Glomerular visceral epithelial cell (primary cell): ENCODE data around the gene IQGAP1.
A peak's percentile ranks its signal among the peaks of the same experiment; 100 is the strongest.

Source experiments
- DNase-seq: peaks from one replicate; pipeline ENCODE4 v3.0.0-alpha.2; 2016; ENCODE audit errors: extremely low spot score

The IQGAP1 gene

GRCh38 chr15:90441027-90441426 is 53.0 kb downstream of the IQGAP1 start:
- no peak for DNase-seq

- no peak for DNase-seq
Measured at GRCh38 chr15:90442423-90442822, 54.4 kb downstream of the IQGAP1 start.

GRCh38 chr15:90449206-90449735 is 61.2 kb downstream of the IQGAP1 start:
- peak; percentile 8 for DNase-seq

DNA sequence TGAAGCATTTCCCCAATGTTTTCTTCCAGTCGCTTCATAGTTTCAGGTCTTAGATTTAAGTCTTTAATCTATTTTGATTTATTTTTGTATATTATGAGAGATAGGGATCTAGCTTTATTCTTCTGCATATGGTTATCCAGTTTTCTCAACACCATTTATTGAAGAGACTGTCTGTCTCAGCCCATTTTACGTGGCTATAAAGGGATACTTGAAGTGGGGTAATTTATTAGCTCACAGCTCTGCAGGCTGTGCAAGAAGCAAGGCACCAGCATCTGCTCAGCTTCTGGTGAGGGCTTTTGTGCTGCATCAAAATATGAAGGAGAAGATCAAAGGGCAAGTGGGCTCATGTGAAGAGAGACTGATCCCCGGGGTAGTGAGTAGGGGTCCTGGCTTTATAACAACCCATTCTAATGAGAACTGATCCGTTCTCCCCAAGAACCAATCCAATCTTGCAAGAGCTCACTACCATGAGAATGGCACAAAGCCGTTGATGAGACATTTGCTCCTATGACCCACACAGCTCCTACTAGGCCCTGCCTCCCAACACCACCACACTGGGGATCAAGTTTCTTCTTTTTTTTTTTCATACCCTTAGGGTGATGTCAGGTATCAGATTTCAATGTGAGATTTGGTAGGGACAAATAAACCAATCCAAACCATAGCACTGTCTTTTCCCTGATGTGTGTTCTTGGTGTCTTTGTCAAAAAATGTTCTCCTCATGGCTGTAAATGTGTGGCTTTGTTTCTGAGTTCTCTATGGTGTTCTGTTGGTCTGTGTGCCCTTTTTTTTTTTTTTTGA is 63.2 kb downstream of the IQGAP1 start:
- peak; percentile 5 for DNase-seq

GRCh38 chr15:90456236-90456635 is 68.2 kb downstream of the IQGAP1 start:
- no peak for DNase-seq

GRCh38 chr15:90458061-90458460 is 70.0 kb downstream of the IQGAP1 start:
- no peak for DNase-seq

- no peak for DNase-seq
Measured at GRCh38 chr15:90459368-90459767, 71.3 kb downstream of the IQGAP1 start.

- no peak for DNase-seq
Measured at GRCh38 chr15:90460142-90460824, 72.2 kb downstream of the IQGAP1 start.

DNA sequence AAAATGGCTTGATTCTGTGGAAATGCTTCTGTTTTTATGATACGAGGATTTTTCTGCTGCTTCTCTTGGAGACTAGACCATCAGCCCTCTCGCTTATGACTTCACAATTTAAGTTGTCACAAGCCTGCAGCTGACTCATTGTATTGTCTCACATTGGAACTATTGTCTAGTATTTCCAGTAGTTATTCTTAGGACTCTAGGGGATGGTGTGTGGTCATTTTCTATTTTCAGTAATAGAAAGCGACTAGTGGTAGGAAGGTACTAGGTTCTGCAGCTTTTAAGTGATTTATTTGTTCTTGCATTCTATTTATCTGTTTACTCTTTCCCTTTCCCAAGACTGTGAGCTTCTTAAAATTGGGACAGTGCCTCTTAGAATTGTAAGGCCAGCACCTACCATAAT is 75.3 kb downstream of the IQGAP1 start:
- DNase-seq, result peak; percentile 44

GRCh38 chr15:90465140-90465929 is 77.3 kb downstream of the IQGAP1 start:
- DNase-seq, result no peak

- no peak for DNase-seq
Measured at GRCh38 chr15:90465930-90466567, 78.0 kb downstream of the IQGAP1 start.

GRCh38 chr15:90469723-90470122 is 81.7 kb downstream of the IQGAP1 start:
- no peak for DNase-seq

DNA sequence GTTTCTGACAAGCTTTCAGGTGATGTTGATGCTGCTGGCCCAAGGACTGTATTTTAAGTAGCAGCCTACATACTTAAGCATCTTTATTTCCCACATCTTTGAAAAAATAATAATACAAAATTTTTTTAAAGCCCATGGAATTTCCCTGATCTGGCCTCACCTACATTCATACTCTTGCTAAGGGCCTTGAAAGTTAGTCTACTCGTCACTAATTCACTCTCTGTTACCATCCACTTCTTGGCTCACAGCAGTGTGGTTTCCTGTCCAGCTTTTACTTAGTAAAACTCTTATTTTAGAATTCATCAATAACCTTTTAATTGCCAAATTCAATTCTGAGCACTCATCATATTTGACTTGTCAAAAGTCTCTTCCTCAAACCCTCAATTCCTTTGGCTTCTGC is 82.4 kb downstream of the IQGAP1 start:
- DNase-seq, result no peak

DNA sequence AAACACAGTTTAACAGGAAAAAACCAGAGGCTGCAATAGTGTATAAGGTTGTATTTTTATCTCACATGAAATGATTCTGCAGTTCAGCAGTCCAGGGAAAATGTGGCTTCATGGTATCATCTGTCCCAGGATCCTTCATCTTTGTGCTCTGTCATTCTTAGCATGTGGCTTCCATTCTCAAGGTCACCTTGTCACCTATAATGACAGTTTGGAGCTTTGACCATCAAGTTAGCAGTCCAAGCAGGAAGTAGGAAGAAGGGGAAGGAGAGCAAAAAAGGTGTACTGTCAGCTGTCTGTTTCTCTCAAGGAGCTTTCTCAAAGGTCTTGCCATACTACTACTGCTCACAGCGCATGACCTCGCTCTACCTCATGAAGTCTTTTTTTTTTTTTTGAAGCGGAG is 83.1 kb downstream of the IQGAP1 start:
- DNase-seq, result no peak

GRCh38 chr15:90471769-90472168 is 83.7 kb downstream of the IQGAP1 start:
- no peak for DNase-seq

DNA sequence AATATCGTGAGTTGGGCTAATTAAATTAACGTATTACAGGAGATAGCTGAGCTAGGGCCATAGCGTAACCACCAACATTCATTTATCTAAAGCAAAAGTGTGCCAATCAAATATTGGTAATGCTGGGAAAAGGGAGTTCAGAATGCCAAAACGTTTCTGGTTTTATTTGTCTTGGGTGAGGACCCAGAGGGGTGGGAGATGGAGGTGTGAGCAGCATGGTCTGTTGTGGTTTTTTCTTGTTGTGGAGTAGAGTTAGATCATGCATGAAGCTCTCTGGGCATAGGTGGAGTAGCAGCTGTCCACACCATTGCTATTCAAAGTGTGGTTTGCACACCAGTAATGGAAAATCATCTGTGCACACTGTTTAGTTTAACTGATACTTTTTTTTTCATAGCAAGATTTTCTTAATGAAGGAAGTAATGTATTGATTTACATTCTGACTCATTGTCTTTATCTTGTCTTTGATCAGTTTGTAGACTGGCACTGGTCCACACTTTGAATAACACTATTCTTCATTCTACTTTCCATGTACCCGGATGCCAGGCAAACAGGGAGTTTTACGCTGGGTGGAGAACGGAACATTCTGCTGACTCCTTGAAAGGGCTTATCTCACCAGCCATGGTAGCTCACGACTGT is 90.9 kb downstream of the IQGAP1 start:
- no peak for DNase-seq

GRCh38 chr15:90479656-90480055 is 91.6 kb downstream of the IQGAP1 start:
- DNase-seq, result peak; percentile 36

GRCh38 chr15:90481023-90481422 is 93.0 kb downstream of the IQGAP1 start:
- no peak for DNase-seq

- peak; percentile 59 for DNase-seq
Measured at GRCh38 chr15:90482124-90483011, 94.3 kb downstream of the IQGAP1 start.

GRCh38 chr15:90483012-90483307 is 94.9 kb downstream of the IQGAP1 start:
- DNase-seq, result no peak
